CD1c-positive myeloid dendritic cell (primary cell): ENCODE data around the gene TRAK1.

Experiments used
- DNase-seq: peaks from one replicate; pipeline ENCODE4 v3.0.0-alpha.2; 2016; ENCODE audit errors: extremely low spot score

The TRAK1 gene

GRCh38 chr3:42275217-42275616 is 184.1 kb downstream of the TRAK1 start:
- DNase-seq, result no peak
